Vagina (tissue), 2 donors: Measurements from ENCODE around the gene KDM3A.

Source experiments
- POLR2A ChIP-seq, 2 donors: fragments of 450-650 bp; IDR thresholded peaks; one replicate each; pipeline ENCODE4 v1.6.1; 2017; ENCODE audit warnings: antibody characterized with exemption in 2 of 2, mild to moderate bottlenecking in 2 of 2, moderate library complexity in 2 of 2
- POLR2AphosphoS5 ChIP-seq, 2 donors: sonication (generic); formaldehyde crosslinking; IDR thresholded peaks; one replicate each; pipeline ENCODE4 v1.9.0; 2017; ENCODE audit warnings: antibody characterized with exemption in 2 of 2, mild to moderate bottlenecking in 2 of 2, low read depth in 1 of 2; ENCODE audit not compliant: insufficient read depth in 1 of 2
- TF ChIP-seq, protein P1 (sequence below), 3 experiments: fragments of 450-650 bp in 2 of 3; fragments of 200-600 bp in 1 of 3; sonication (generic) in 1 of 3; IDR thresholded peaks; one replicate each; pipeline ENCODE4 v1.5.1; 2017 to 2019; ENCODE audit warnings: antibody characterized with exemption in 3 of 3, mild to moderate bottlenecking in 2 of 3, moderate library complexity in 2 of 3

DNA sequence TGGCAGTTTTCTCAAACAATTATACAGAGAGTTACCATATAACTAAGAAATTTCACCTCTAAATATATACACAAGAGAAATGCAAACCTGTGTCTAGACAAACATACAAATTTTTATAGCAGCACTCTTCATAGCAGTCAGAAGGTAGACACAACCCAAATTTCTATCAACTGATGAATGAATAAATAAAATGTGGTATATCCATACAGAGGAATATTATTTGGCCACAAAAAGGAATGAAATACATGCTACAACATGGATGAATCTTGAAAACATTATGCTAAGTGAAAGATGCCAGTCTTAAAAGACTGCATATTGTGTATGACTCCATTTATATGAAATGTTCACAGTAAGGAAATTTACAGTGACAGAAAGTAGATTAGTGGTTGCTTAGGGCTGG, 30.6 kb upstream of the KDM3A start:
- TF ChIP-seq, protein P1, sequence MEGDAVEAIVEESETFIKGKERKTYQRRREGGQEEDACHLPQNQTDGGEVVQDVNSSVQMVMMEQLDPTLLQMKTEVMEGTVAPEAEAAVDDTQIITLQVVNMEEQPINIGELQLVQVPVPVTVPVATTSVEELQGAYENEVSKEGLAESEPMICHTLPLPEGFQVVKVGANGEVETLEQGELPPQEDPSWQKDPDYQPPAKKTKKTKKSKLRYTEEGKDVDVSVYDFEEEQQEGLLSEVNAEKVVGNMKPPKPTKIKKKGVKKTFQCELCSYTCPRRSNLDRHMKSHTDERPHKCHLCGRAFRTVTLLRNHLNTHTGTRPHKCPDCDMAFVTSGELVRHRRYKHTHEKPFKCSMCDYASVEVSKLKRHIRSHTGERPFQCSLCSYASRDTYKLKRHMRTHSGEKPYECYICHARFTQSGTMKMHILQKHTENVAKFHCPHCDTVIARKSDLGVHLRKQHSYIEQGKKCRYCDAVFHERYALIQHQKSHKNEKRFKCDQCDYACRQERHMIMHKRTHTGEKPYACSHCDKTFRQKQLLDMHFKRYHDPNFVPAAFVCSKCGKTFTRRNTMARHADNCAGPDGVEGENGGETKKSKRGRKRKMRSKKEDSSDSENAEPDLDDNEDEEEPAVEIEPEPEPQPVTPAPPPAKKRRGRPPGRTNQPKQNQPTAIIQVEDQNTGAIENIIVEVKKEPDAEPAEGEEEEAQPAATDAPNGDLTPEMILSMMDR (IDR thresholded peaks at IDR 0.05) = no peak
- TF ChIP-seq POLR2AphosphoS5 (IDR thresholded peaks at IDR 0.05; ENCODE audit: insufficient read depth in 1 of 2, low read depth in 1 of 2) (no peak), POLR2A (IDR thresholded peaks at IDR 0.05) (no peak)
